HG03521 (cell line): ENCODE measurements around the gene H6PD.

Experiments
- ATAC-seq: cut with Tn5 transposase; IDR thresholded peaks from one replicate; pipeline ENCODE4 v1.9.1; 2021; ENCODE audit warnings: mild to moderate bottlenecking, moderate library complexity; ENCODE audit not compliant: unreplicated experiment

The H6PD gene

DNA sequence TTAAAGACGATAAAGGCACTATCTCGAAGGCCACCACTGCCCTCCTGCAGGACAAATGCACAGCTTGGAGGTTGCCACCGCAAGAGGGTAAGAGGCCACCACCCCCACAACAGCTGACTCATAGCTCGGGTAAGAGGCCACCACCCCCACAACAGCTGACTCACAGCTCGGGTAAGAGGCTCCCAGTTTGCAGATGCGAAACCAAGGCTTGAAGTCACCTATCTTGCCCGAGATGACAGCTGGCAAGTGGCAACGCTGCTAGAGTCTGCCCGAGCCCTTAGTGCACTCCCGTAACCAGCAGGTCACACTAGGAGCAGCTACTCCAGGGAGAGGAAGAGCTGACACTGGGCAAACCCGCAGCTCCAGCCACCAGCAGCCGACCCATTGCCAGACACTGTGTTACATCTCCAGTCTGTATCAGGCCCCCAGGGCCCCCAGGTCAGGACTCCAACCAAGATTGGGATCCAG lies 41.0 kb downstream of the H6PD start:
- peak; percentile 76 for ATAC-seq

DNA sequence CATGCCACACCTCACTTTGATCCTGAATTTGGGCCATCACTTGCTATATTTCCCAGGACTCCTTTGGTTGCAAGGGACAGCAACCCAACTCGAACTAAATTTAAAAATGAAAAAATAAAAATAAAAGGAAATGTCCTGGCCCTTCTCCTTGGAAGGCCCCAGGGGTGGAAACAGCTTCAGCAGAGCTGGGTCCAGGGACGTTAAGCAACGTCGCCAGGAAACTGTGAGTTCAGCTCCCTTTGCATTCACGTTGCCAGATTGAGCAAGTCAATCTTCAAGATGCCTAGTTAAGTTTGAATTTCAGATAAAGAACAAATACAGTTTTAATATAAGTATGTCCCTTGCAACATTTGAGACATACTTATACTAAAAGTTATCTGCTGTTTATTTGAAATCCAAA lies 43.5 kb downstream of the H6PD start:
- no peak for ATAC-seq

DNA sequence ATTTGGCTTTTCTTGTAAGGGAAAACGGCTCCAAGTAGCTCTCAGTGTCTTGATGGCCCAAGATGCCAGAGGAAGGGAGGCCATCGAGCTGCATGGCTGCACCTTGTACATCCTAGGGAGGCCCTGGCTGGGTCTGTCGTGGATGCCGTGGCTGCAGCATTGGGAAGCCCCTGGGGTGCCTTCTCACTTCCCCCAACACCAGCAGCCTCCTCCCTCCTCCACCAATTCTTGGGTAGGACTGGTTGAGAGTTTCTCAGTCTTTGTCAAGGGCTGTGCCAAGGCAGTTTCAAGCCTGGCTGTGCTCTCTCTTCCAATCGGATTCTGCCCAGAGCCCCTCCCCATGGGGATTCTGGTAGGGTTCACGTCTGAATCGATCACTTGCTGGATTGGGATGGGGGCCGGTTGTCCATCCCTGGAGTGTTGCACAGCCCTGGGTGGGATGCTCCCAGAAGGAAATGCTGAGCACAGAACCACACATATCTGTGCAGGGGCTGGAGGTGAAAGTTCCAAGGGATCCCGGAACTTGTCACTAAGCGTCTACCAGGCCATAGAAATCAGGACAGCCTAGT lies 44.1 kb downstream of the H6PD start:
- no peak for ATAC-seq

DNA sequence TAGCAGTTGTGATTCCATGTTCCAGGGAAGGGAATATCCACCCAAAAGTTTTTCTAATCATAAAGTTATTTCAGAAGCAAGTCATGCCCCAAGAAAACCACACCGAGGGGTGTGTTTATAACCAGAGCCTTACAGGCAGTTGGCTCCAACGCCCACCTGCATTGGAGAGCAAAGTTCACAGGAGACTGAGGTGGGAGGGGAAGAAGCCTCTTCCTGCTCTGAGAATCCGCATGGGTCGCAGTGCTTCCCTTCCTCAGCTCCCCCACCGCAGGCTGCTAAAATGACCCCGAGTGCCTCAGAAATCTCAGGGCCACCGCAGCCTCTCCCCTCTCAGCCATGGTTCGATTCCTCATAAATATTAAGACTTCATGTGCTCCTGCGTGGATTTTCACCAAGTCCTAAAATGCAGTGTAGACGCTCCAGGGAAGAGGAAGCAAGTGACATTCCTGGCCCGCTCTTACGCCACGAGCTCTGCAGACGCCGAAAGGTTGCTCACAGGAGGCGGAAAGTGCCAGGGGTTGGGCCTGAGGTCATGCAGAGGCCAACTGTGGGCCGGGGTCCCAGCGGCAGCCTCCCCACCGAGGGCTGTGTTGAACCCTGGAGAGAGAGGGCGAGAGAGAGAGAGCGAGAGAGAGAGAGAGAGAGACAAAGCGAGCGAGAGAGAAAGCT lies 44.7 kb downstream of the H6PD start:
- ATAC-seq: no peak

DNA sequence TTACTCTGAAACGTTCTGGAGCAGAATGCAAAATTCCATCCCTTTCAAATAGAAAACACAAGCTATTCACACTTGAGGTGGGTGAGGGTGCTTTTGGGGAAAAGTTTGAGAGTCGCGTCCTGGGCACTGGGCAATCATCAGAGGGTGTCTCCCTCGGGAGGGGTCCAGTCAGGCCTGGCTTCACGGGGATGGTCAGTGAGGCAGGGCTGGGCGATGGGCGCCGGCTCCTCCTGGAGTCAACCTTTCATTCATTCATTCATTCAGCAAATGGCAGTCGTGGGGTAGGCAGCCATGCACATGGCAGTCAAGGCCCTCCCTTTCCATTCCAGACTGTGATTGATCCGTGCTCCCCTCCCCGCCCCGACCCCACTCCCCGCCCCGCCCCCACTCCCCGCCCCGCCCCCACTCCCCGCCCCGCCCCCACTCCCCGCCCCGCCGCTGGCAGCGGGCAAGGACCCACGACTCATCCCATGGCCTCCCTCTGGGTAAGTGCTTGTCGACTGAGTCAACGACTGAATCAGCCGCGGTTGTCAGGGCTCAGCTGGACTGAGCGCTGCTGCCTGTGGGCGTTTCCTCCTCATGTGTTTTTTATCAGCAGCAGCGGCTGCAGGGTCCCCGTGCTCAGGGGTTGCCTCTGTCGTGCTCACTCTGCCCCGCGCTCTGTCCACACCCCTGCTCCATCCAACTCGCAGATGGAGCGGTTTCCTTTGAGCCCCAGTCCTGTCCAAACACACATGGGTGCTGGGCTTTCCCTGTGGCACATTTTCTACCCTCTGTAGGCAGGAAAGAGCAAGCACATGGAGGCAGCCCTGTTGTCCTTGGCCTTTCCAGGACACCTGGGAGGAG lies 45.7 kb downstream of the H6PD start:
- ATAC-seq: no peak

DNA sequence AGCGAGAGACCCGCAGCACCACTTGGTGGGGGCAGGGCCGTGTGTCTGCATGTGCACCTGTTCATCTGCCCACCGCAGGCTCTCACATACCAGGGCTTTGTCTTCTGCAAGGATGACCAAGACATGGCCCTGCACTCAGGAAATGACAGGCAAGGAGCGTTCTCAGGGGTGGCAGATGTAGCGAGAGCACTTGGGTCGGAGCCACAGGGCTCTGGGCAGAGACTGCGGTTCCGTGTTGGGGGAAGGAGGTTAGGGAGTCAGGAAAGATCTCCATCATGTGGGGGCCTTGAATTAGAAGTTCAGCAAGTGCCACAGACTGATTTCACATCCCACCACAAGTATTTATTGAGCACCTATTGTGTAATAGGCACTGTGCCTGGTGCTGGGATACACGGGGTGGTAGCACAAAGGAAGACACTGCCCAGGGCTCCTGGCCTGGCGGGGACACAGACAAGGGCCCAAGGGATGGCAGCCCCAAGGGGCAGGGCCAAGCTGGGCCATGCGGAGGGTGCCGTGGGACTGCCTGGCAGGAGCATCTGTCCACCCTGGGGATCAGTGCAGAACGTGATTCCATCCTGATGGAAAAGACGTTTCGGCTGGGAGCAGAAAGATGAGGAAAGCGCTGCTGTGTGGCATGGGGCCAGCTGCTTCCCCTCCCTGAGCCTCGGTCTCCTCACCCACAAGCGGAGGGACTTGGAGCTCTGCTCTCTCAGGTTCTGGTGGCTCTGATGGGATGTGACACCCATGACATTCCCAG lies 46.7 kb downstream of the H6PD start:
- ATAC-seq: no peak

DNA sequence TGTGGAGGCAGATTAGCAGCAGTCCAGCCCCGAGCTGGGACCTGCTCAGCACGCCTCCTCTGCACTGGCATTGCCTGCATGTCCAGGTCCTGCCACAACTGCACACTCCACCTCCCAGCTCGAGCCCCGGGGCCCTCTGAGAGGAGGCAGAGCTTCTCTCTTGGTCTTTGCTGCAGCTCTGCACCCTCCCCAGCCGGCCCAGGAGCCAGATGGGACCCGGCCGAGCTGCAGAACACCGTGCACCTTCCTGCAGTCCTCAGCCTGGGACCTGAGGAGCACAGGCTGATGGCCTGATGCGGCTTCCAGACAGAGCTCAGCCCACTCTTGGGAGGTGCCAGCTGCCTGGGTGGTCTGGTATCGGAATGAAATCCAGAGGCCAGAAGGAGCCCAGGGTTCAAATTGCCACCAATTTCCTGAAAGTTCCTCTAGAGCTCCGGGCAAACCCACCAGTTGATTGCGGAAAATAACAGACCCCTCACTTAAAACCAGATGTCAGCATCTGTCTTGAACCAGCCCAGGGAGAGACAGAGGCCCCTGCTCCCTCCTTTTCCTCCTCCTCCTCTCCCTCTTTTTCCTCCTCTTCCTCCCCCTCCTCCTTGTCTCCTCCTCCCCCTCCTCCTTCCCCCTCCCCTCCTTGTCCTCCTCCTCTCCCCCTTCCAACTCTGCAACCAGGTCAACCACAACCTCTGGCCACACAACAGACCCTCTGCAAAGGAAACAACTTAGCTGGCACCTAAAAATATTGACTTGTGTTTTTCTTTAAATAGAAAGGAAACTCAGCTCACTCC lies 47.5 kb downstream of the H6PD start:
- ATAC-seq: no peak

DNA sequence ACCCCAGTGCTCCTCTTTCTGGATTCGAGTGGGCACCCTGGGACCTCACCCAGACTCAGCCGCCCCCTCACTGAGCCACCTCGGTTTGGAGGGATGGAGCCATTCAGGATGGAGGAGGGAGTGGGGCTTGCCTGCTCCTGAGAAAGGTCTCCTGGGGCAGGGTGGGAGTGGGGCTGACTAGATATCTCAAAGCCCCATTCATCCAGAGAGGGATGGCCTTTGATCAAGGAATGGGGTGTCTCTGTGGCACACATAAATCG lies 48.1 kb downstream of the H6PD start:
- ATAC-seq: no peak

DNA sequence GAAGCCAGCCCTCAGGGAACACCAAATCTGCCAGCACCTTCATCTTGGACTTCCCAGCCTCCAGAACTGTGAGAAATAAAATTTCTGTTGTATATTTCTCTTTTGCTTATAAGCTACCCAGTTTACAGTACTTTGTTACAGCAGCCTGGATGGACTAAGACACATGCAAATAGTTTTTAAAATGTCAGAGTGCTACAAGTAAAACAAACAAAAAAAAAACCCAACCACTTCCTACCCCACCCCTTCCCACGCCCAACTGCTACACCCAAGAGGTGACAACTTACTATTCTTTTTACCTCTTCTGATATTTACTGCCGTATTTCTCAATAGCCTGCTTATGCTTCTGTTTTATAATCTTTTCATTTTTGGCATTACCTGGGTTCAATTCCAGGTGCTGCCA lies 49.5 kb downstream of the H6PD start:
- no peak for ATAC-seq

DNA sequence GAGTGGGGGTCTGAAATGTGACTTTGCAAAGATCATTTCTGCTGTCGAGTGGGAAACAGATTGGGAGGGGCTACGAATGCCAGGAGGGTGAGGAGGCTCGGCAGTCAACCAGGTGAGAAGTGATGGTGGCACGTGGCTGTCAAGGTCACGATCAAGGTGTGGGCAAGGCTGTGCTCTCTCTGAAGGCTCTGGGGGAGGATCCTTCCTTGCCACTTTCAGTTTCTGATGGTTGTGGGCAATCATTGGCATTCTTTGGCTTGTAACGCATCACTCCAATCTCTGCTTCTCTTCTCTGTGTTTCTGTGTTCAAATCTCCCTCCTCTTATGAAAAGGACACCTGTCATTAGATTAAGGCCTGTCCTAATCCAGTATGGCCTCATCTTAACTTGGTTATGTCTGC lies 52.0 kb downstream of the H6PD start:
- no peak for ATAC-seq

DNA sequence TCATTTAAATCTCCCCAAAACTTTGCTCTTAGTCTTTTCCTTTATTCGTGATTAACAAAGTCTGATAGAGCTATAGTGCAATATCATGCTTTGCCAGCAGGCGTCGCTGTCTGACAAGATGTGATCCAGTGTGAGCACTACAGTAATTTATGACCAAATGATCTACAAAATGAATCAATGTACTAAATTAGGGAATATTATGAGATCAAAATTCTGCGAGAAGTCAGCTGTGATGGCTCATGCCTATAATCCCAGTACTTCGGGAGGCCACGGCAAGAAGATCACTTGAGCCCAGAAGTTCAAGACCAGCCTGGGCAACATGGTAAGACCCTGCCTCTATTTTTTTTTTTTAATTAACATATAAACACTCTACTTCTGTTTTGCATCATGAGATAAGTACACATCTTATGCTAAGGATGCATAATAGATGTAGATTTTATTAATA lies 54.5 kb downstream of the H6PD start:
- no peak for ATAC-seq

DNA sequence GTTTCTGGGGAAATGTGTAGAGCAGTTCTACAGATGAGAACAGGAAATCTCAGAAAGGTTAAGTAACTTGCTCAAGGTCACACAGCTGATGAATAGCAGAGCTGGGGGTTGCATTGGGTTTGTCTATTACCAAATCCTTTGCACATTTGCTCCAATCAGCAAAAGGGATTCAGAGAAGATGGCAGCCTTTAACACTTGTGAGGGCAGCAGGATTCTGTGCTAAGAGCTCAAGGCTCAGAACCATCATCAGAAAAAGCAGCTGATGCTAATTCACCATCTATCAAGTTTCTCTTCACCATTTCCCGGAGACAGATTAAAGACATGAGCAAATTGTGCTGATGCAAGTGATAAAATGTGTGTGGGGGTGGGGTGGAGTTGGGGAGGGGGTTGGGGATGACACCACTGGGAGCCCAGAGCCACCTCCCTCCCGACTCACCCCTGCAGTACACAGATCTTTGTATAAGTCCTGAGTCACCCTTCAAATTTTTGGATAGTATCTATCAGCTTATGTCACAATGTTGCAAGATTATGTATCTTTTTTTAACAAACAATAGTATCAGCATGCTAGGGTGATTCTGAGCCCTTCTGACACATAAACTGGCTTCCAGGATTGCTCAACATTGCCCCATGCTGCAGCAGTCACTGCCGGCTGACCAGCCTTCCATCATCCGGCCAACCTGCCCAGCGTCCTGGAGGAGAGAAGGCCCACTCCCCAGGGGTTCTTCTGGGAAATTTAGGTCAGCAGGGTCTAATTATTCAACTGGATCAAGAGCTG lies 55.3 kb downstream of the H6PD start:
- no peak for ATAC-seq

DNA sequence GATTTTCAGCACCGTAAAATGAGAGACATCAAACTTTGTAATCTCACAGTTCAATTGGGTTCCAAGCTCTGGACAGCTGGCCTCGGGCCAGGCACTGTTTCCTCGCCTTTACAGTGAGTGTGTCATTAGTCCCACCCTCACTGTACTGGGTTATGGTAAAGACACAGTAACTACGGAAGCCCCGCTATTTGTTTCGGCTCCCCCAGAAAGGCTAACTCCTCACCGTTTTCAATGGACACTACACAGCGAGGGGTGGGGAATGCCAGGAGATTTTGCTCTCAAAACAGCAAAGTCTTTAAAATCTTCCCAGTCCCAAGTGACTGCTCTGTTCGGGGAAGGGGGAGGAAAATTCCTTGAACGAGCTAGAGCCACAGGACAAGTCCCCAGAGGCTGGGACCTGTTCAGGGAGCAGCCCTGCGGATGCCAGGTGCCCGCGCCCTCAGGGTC lies 57.4 kb downstream of the H6PD start:
- no peak for ATAC-seq

DNA sequence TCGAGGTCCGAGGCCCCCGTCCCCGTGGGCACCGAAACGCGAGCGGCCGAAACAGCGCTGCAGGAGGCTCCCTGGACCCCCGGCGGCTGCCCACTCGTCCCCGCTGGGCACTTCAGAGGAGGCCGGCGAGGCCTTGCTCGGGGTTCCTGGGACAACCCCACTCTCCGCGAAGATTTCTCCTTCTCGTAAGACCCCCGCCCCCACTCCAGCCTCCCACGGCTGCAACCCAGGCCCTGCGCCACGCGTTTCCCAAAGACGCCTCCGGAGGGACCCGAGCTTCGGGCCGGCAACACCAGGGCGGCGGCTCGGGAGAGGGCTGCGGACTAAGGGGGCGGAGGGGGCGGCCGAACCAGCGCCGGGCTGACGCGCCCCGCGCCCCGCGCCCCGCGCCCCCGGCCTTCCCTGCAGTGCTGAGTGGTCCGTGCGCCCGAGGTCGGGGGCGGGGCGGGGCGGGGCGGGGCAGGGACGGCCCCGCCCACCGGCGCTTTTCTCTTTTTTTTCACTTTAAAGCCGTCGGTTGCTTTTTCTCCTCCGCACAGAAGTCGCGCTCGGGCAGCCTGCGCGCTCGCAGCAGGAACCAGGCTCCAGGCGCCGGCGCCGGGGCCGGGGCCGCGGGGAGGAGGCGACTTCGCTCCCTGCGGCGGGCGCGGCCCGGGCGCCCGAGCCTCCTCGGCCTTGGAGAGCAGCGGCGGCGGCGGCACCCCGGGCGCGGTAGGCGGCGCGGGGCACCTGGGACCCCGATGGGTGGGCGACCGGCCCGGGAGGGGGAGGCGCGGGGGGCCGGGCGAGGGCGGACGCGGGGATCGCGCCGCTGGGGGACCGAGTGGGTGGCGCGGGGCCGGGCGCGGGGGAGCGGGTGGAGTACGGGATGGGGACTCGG lies 58.0 kb downstream of the H6PD start, which contains the start of gene SPSB1:
TSS of gene SPSB1 (plus strand) at position 534 of the 880 bp plus-strand sequence. CDS start 62,998 bp downstream, outside the sequence.
- no peak for ATAC-seq

DNA sequence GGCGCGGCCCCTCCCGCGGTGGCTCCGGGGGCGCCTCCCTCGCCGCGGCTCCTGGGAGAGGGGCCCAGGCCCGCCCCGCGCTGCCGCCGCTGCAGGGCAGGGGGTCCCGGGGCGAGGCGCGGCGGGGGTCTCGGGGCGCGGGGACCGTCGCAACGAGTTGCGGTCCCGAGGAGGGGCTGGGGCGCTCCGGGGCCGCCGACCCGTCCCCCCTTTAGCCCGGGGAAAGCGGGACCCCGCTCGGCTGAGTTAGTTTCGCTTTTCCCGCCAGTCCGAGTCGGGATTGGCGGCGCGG lies 58.6 kb downstream of the H6PD start:
- no peak for ATAC-seq

DNA sequence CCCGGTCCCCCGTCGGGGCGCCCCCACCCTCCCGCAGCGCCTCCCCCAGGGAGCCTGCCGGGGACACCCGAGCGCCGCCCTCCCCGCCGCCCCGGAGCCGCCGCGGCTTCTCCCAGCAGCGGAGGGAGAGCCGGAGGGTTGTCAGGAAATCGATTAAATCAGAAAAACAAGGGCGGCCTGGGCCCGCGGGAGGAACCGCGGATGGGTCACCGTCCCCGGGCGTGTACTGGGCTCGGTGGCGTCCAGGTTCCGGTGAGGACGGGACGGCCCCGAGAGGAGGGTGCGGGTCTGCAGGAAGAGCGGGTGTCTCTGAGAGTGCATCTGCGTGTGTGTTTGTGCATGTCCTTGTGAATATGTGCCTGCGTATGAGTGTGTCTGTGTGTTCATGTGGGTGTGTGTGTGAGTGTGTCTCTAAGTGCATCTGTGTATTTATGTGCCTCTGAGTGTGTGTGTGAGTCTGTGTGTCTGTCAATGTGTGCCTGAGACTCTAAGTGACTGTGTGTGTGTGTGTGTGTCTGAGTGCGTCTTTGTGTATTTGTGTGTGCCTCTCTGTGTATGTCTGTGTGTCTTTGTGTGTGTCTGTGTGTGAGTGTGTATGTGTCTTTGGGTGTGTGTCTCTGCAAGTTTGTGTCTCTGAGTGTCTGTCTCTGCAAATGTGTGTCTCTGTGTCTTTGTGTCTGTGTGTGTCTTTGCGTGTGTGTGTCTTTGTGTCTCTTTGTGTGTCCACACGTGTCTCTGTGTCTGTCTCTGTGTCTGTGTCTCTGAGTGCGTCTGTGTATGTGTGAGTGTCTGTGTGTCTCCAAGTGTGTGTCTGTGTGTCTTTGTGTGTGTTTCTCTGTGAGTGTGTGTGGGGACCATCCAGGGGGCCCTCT lies 59.2 kb downstream of the H6PD start:
- no peak for ATAC-seq

DNA sequence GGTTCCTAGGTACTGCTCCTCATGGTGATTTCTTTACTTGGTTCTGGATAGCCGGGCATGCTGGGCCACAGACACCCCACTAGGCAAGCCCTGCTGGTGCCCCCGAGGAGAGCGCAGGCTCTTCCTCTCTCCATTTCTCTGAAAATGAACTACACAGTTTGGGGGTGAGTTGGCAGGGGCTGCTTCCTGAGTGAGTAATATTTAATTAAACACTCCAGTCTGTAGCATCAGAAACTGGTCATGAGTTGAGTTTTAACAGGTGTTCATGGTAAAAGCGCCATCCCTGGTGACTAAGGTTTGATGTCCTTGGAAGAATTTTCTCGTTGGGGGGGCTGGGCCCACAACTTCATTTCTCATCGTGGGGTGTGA lies 59.8 kb downstream of the H6PD start:
- no peak for ATAC-seq
